ENCODE data around the gene TMEM176A. TPM values are rescaled to one million over a fixed set of nuclear protein-coding genes. Genes with fewer than 3 reads are reported as not detected.

Gene TMEM176A
- total RNA-seq, 1 experiment from 2014 or later: 0.39 TPM

DNA sequence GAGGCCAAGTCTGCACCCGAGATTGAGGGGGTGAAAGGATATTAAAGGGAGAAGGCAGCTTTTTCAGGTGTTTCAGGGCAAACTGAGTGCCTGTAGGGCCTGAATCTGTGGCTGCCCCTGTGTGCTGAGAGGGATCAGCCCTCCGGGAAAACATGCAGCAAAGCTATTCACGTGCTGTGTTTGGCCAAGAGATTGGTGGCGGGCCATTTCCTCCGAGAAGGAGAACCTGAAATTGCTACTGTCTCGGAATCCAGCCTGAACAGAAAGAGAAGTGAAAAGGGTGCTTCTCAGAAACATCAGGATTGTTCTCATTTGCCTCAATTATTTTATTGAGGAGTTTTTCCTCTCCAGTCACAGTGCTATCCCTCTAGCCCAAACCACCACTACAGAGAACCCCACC, 47.3 kb upstream of the TMEM176A start:
- POLR2A ChIA-PET: no interaction called here

DNA sequence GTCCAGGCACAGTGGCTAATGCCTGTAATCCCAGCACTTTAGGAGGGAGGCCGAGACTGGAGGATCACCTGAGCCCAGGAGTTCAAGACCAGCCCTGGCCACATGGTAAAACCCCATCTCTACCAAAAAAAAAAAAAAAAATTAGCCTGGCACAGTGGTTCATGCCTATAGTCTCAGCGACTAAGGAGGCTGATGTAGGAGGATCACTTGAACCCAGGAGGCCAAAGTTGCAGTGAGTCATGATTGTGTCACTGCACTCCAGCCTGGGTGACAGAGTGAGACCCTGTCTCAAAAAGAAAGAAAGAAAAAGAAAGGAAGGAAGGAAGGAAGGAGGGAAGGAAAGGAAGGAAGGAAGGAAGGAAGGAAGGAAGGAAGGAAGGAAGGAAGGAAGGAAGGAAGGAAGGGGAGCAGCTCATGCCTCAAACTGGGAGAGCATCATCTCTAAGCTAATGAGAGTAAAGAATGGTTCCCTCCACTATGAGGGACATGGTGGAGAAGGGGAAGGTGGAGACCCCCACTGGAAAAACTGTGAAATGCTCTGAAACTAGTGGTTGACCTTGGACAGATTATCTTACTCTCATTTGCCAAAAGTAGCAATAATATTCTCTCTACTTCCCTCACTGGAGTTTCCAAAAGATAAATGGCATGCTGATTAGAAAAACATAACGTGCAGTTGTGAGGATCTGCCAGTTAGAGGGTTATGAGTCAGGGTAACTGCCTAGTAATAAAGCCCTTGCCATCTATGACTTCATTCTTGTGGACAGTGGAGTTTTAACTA, 46.6 kb upstream of the TMEM176A start:
- TF ChIP-seq, protein P1, sequence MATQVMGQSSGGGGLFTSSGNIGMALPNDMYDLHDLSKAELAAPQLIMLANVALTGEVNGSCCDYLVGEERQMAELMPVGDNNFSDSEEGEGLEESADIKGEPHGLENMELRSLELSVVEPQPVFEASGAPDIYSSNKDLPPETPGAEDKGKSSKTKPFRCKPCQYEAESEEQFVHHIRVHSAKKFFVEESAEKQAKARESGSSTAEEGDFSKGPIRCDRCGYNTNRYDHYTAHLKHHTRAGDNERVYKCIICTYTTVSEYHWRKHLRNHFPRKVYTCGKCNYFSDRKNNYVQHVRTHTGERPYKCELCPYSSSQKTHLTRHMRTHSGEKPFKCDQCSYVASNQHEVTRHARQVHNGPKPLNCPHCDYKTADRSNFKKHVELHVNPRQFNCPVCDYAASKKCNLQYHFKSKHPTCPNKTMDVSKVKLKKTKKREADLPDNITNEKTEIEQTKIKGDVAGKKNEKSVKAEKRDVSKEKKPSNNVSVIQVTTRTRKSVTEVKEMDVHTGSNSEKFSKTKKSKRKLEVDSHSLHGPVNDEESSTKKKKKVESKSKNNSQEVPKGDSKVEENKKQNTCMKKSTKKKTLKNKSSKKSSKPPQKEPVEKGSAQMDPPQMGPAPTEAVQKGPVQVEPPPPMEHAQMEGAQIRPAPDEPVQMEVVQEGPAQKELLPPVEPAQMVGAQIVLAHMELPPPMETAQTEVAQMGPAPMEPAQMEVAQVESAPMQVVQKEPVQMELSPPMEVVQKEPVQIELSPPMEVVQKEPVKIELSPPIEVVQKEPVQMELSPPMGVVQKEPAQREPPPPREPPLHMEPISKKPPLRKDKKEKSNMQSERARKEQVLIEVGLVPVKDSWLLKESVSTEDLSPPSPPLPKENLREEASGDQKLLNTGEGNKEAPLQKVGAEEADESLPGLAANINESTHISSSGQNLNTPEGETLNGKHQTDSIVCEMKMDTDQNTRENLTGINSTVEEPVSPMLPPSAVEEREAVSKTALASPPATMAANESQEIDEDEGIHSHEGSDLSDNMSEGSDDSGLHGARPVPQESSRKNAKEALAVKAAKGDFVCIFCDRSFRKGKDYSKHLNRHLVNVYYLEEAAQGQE (IDR thresholded peaks at IDR 0.05; ENCODE audit: insufficient read depth in 1 of 2, low read depth in 2 of 2, low read length in 1 of 2): no peak
- TF ChIP-seq, protein P2, sequence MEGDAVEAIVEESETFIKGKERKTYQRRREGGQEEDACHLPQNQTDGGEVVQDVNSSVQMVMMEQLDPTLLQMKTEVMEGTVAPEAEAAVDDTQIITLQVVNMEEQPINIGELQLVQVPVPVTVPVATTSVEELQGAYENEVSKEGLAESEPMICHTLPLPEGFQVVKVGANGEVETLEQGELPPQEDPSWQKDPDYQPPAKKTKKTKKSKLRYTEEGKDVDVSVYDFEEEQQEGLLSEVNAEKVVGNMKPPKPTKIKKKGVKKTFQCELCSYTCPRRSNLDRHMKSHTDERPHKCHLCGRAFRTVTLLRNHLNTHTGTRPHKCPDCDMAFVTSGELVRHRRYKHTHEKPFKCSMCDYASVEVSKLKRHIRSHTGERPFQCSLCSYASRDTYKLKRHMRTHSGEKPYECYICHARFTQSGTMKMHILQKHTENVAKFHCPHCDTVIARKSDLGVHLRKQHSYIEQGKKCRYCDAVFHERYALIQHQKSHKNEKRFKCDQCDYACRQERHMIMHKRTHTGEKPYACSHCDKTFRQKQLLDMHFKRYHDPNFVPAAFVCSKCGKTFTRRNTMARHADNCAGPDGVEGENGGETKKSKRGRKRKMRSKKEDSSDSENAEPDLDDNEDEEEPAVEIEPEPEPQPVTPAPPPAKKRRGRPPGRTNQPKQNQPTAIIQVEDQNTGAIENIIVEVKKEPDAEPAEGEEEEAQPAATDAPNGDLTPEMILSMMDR (IDR thresholded peaks at IDR 0.05): peak; percentile 30; the same call in 1 of the 2 replicates
- intact Hi-C loops (cut with micrococcal nuclease; ENCODE audit: unreplicated experiment): loop anchor here (10.0 kb wide), 1 partner anchor 469 kb away; no protein-coding TSS in a partner anchor
- no peak for DNase-seq (ENCODE audit: low read depth, low spot score)
- H3K9me3 ChIP-seq (ENCODE audit: control insufficient read depth, insufficient read depth, low read depth, low read length): no peaks in the 10 kb centered on the region
- no peak overlapping the region for H3K4me3 ChIP-seq (ENCODE audit: low read depth in 2 of 2, low read length in 2 of 2)
- H3K36me3 ChIP-seq (ENCODE audit: control insufficient read depth, insufficient read depth, low read length): no peaks in the 10 kb centered on the region
- no TSS peak for BruUV-seq (replicated peaks)
- ChIA-PET POLR2A (no interaction called here), CTCF (interaction anchor here (0.6 kb wide), 1 partner anchor 458 kb away, joined by 4 read pairs; no protein-coding TSS in a partner anchor)
- no peaks in the 10 kb centered on the region for H3K4me1 ChIP-seq (ENCODE audit: control insufficient read depth, insufficient read depth, low read length)
- in situ Hi-C loops (cut with HindIII; ENCODE audit: low pct_unique_long_range_greater_than_20kb, low sequenced_read_pairs): no loop called here
- no peak overlapping the region for H3K27ac ChIP-seq (ENCODE audit: low read length)
- H3K27me3 ChIP-seq (ENCODE audit: control insufficient read depth, insufficient read depth, low read length): peaks cover 9% of the 10 kb centered on the region
- ATAC-seq: no peak

More for the DNA sequence above, 47.3 kb upstream of the TMEM176A start:
- CTCF ChIA-PET: no interaction called here
- peaks cover 9% of the 10 kb centered on the region for H3K27me3 ChIP-seq (ENCODE audit: control insufficient read depth, insufficient read depth, low read length)
- no TSS peak for BruUV-seq (replicated peaks)
- intact Hi-C loops (cut with micrococcal nuclease; ENCODE audit: unreplicated experiment): loop anchor here (10.0 kb wide), 1 partner anchor 468 kb away; no protein-coding TSS in a partner anchor
- no peaks in the 10 kb centered on the region for H3K9me3 ChIP-seq (ENCODE audit: control insufficient read depth, insufficient read depth, low read depth, low read length)
- no peak overlapping the region for H3K27ac ChIP-seq (ENCODE audit: low read length)
- ATAC-seq (no peak), DNase-seq (ENCODE audit: low read depth, low spot score) (no peak)
- no peak overlapping the region for H3K4me3 ChIP-seq (ENCODE audit: low read depth in 2 of 2, low read length in 2 of 2)
- in situ Hi-C loops (cut with HindIII; ENCODE audit: low pct_unique_long_range_greater_than_20kb, low sequenced_read_pairs): no loop called here
- no peaks in the 10 kb centered on the region for H3K36me3 ChIP-seq (ENCODE audit: control insufficient read depth, insufficient read depth, low read length)
- TF ChIP-seq, protein P2 (IDR thresholded peaks at IDR 0.05): no peak
- no peak for TF ChIP-seq TCF7L2 (IDR thresholded peaks at IDR 0.05; ENCODE audit: low read depth, low read length)
- no peaks in the 10 kb centered on the region for H3K4me1 ChIP-seq (ENCODE audit: control insufficient read depth, insufficient read depth, low read length)
